Memory B cell (primary cell): ENCODE measurements around the gene SLC7A4.
"Not testable (repeated sequence)": the region's sequence is repeated elsewhere in the genome, so short reads cannot be mapped to it uniquely, and the experiment has no call there.

Experiments
- ATAC-seq: fragments of 150-1000 bp; cut with Tn5 transposase; 2 replicates; pipeline ENCODE4 v1.10.0; 2021; ENCODE audit warnings: low read depth, mild to moderate bottlenecking, moderate library complexity
- DNase-seq, 2 donors: peaks; one replicate each; pipeline ENCODE4 v3.0.0; 2022; ENCODE audit warnings: low spot score in 2 of 2
- H3K27ac Mint-ChIP-seq: one replicate; pipeline ENCODE4 v1.8.0; 2022; ENCODE audit warnings: mild to moderate bottlenecking, moderate library complexity, mixed read lengths
- H3K27me3 Mint-ChIP-seq: one replicate; pipeline ENCODE4 v1.8.0; 2022; ENCODE audit warnings: mixed read lengths
- H3K36me3 Mint-ChIP-seq: one replicate; pipeline ENCODE4 v1.8.0; 2022; ENCODE audit warnings: mild to moderate bottlenecking, mixed read lengths
- H3K4me1 Mint-ChIP-seq: one replicate; pipeline ENCODE4 v1.8.0; 2022; ENCODE audit warnings: mixed read lengths
- H3K4me3 Mint-ChIP-seq: one replicate; pipeline ENCODE4 v1.8.0; 2022; ENCODE audit warnings: mild to moderate bottlenecking, moderate library complexity, mixed read lengths
- H3K9me3 Mint-ChIP-seq: one replicate; pipeline ENCODE4 v1.8.0; 2022; ENCODE audit warnings: mixed read lengths

Gene SLC7A4

DNA sequence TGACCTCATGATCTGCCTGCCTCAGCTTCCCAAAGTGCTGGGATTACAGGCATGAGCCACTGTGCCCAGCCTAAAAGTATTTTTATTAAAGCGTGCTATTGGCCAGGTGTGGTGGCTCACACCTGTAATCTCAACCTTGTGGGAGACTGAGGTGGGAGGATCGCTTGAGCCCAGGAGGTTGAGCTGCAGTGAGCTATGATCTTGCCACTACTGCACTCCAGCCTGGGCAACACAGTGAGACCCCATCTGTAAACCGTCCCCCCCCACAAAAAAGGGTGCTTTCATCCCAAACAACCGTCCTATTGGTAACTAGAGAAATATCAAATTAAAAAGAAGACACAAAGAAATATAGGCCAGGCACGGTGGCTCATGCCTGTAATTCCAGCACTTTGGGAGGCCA lies 6.8 kb upstream of the SLC7A4 start:
- H3K9me3 Mint-ChIP-seq, DNase-seq, H3K27ac Mint-ChIP-seq, H3K4me3 Mint-ChIP-seq, H3K36me3 Mint-ChIP-seq, ATAC-seq, H3K4me1 Mint-ChIP-seq: not testable (repeated sequence)
- H3K27me3 Mint-ChIP-seq = peaks cover 14% of the 10 kb centered on the region

DNA sequence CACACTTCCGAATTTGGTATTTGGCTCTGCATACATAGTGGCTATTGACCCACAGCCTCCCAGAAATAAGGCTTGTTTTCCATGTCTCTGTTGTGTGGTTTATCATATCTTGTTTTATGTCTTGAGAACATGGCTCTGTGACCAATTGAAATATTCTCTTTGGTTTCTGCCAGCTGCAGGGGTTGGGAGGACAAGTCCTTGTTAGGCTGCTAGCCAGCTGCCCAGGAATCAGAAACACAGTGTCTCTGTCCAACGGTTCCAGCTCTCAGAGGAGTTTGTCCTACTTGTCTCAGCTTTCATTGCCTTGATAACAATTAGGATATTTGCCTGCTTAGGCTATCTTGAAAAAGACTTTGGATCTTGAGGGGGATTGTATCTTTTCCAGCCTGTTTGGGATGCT lies 6.0 kb upstream of the SLC7A4 start:
- no peak for ATAC-seq
- no peak overlapping the region for H3K27ac Mint-ChIP-seq
- no peak for DNase-seq

DNA sequence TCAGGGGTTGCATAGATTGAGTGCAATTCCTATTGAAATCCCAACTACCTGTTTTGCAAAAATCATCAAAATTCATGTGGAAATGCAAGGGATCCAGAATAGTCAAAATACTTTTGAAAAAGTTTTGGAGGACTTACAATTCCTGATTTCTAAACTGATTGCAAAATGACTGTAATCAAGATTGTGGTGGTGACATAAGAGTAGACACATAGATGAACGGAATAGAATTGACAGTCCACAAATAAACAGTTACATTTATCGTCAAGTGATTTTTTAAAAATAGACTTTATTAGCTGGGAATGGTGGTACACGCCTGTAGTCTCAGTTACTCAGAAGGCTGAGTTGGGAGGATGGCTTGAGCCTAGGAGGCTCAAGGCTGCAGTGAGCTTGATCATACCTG lies 2.6 kb upstream of the SLC7A4 start:
- no peak overlapping the region for H3K27ac Mint-ChIP-seq
- no peak overlapping the region for H3K4me3 Mint-ChIP-seq
- ATAC-seq (no peak), DNase-seq (no peak)
- no peaks in the 10 kb centered on the region for H3K9me3 Mint-ChIP-seq
- no peaks in the 10 kb centered on the region for H3K36me3 Mint-ChIP-seq
- H3K4me1 Mint-ChIP-seq = no peaks in the 10 kb centered on the region
- peaks cover 18% of the 10 kb centered on the region for H3K27me3 Mint-ChIP-seq

More for the DNA sequence above, 6.0 kb upstream of the SLC7A4 start:
- H3K36me3 Mint-ChIP-seq = no peaks in the 10 kb centered on the region
- H3K27me3 Mint-ChIP-seq = peaks cover 14% of the 10 kb centered on the region
- H3K4me1 Mint-ChIP-seq = peaks cover 5% of the 10 kb centered on the region
- no peaks in the 10 kb centered on the region for H3K9me3 Mint-ChIP-seq
- H3K4me3 Mint-ChIP-seq = no peak overlapping the region

DNA sequence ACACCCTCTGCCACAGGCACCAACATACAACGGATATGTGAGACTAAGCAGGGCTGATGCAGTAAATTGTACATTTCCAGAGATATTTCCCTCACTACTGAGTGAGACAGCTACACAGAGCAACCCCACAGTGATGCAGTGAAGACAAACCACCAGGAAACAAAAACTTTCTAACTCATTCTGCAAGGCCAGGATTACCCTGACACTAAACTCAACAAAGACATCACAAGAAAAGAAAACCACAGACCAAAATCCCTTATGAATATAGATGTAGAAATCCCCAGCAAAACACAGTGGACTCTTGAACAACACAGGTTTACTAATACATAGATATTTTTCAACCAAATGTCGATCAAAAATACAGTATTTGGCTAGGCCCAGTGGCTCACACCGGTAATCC lies 1.5 kb upstream of the SLC7A4 start:
- Mint-ChIP-seq H3K27me3 (peaks cover 22% of the 10 kb centered on the region), H3K27ac (no peak overlapping the region), H3K4me1 (no peaks in the 10 kb centered on the region), H3K9me3 (no peaks in the 10 kb centered on the region), H3K36me3 (no peaks in the 10 kb centered on the region), H3K4me3 (no peak overlapping the region)
- DNase-seq (no peak), ATAC-seq (no peak)

DNA sequence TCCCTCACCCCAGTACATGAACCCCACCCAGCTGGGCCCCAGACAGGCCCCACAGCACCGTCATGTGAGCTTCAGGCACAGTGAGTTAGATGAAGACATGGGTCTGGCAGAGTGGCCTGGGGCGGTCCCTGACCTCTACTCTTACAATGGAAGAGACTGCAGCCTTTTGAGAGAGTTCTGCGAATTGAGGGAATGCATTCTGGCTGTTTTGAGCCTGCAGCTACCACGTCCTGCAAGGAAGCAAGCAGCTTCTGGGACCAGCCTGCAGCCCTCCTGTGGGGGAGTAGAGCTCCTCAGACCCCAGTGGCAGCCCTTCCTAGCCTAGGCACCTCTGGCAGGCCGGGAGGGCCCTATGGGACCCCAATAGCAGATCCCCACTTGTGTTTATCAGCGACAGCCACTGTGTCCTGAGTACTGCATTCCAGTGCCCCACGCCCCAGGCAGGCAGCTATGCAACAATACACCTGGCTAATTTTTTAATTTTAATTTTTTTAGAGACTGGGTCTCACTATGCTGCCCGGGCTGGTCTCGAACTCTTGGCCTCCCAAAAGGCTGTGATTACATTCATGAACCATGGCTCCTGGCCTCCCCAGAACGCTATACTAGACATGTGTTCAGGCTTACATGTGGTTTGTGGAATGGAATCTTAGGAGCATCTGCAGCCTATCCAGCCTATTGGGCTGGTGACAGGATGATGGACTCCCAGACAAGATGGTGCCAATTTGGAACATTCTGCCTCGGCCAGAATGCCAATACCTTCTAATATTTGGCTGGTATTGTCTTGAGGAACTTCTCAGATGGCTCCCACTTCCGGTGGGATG lies 717 bp upstream of the SLC7A4 start:
- H3K27me3 Mint-ChIP-seq = peaks cover 22% of the 10 kb centered on the region

DNA sequence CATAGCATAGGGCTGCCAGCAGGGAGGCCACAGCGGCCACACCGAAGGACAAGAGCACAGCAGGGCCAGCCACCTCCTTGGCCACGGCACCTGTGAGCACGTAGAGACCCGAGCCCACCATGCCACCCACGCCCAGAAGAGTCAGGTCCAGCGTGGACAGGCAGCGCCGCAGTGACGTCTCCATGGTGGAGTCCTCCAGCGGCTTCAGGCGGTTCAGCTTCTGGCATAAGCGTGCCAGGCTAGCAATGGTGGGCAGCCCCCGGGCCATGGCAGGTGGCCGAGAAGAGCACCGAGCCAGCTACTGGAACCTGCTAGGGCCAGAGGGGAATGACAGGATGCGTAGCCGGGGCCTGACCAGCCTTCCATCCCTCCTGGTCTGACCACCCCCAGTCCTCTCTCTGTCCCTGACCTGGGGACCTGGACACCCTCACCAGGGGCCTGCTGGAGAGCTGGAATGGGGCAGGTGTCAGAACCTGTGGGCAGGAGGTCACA lies 770 bp downstream of the SLC7A4 start:
- no peaks in the 10 kb centered on the region for H3K9me3 Mint-ChIP-seq
- H3K36me3 Mint-ChIP-seq = no peaks in the 10 kb centered on the region
- no peak for DNase-seq
- H3K4me1 Mint-ChIP-seq = no peaks in the 10 kb centered on the region
- peak overlapping the region; percentile 9 for H3K4me3 Mint-ChIP-seq
- no peak for ATAC-seq
- H3K27me3 Mint-ChIP-seq = peaks cover 26% of the 10 kb centered on the region
- no peak overlapping the region for H3K27ac Mint-ChIP-seq

More for the DNA sequence above, 717 bp upstream of the SLC7A4 start:
- Mint-ChIP-seq H3K4me3 (no peak overlapping the region), H3K4me1 (no peaks in the 10 kb centered on the region), H3K27ac (no peak overlapping the region), H3K9me3 (no peaks in the 10 kb centered on the region), H3K36me3 (no peaks in the 10 kb centered on the region)
- DNase-seq (no peak), ATAC-seq (no peak)

DNA sequence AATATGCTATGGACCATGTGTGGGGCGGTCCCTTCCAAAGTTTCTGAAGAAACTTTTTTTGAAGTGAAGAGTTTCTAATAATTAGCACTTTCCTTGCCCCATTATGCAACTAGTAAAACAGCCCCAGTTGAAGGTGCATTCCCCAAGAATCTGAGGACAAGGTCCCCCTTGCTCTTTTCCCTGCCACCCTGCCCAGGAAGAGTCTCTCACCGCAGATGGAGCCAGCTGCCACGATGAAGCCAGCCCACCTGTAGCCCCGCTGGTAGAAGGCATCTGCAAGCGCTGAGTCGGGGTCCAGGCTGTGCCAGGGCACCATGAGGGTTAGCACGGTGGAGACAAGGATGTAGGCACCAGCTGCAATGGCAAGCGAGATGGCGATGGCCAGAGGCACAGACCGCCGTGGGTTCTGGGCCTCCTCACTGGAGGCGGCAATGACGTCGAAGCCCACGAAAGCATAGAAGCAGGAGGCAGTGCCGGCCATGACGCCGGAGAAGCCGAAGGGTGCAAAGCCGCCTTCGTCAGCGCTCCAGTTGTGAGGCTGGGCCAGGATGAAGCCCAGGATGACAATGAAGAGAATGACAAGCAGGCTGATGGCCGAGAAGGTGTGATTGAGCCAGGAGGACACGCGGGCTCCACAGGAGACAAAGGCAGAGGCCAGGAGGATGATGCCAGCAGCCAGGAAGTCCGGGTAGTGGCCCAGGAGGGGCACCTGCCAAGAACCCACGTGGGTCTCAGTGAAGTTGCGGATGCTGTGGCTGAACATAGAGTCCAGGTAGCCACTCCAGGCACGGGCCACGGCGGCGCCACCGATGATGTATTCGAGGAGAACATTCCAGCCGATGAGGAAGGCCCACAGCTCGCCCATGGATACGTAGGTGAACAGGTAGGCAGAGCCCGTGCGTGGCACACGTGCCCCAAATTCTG lies 1.5 kb downstream of the SLC7A4 start:
- DNase-seq (no peak), ATAC-seq (no peak)
- H3K27me3 Mint-ChIP-seq = peaks cover 26% of the 10 kb centered on the region
- H3K4me1 Mint-ChIP-seq = no peaks in the 10 kb centered on the region
- H3K36me3 Mint-ChIP-seq = no peaks in the 10 kb centered on the region
- H3K9me3 Mint-ChIP-seq = no peaks in the 10 kb centered on the region
- H3K4me3 Mint-ChIP-seq = no peak overlapping the region
- no peak overlapping the region for H3K27ac Mint-ChIP-seq

DNA sequence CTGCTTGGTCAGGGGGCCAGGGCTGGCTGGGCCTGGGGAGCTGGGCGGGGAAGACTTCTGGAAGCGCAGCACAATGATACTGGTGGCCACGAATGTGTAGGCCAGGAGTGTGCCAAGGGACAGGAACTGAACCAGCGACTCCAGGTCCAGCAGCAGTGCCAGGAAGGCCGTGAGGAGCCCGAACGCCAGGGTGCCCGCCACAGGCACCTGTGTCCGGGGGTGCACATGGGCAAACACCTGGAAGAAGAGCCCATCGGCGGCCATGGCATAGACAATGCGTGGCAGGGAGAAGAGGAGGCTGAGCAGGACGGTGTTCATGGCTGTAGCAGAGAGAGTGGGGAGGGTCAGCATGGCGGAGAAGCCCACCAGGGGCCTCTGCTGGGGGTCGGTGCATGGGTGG lies 2.3 kb downstream of the SLC7A4 start:
- ATAC-seq = no peak
- Mint-ChIP-seq H3K4me3 (no peak overlapping the region), H3K27ac (no peak overlapping the region), H3K27me3 (peaks cover 26% of the 10 kb centered on the region), H3K9me3 (no peaks in the 10 kb centered on the region), H3K4me1 (peaks cover 3% of the 10 kb centered on the region), H3K36me3 (no peaks in the 10 kb centered on the region)
- DNase-seq = no peak

DNA sequence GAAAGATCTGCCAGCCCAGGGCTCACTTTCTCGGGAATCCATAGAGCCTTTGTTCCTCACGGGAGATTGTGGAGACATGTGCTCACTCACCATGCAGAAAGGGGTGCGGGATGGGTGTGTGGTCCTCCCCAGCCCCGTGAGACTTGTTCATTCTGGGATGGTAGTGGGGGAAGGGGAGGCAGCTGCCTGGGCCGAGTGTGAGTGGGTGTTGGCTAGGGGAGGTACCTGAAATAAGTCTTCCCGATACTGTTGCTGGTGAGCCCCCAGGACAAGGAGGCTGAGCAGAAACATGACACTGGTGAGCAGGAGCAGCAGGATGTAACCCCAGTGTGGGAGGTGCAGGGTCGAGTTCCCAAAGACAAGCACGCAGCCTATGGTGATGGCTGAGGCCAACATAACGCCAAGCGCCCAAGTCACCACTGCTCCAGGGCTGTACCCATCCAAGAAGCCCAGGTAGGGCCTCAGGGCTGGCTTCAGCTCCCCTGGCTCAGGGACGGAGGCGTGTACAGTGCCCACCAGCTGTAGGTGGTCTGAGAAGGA lies 2.8 kb downstream of the SLC7A4 start:
- H3K4me1 Mint-ChIP-seq = peaks cover 3% of the 10 kb centered on the region
- H3K36me3 Mint-ChIP-seq = no peaks in the 10 kb centered on the region
- H3K9me3 Mint-ChIP-seq = no peaks in the 10 kb centered on the region
- peaks cover 26% of the 10 kb centered on the region for H3K27me3 Mint-ChIP-seq
- ATAC-seq (no peak), DNase-seq (no peak)
- H3K4me3 Mint-ChIP-seq = no peak overlapping the region
- no peak overlapping the region for H3K27ac Mint-ChIP-seq

DNA sequence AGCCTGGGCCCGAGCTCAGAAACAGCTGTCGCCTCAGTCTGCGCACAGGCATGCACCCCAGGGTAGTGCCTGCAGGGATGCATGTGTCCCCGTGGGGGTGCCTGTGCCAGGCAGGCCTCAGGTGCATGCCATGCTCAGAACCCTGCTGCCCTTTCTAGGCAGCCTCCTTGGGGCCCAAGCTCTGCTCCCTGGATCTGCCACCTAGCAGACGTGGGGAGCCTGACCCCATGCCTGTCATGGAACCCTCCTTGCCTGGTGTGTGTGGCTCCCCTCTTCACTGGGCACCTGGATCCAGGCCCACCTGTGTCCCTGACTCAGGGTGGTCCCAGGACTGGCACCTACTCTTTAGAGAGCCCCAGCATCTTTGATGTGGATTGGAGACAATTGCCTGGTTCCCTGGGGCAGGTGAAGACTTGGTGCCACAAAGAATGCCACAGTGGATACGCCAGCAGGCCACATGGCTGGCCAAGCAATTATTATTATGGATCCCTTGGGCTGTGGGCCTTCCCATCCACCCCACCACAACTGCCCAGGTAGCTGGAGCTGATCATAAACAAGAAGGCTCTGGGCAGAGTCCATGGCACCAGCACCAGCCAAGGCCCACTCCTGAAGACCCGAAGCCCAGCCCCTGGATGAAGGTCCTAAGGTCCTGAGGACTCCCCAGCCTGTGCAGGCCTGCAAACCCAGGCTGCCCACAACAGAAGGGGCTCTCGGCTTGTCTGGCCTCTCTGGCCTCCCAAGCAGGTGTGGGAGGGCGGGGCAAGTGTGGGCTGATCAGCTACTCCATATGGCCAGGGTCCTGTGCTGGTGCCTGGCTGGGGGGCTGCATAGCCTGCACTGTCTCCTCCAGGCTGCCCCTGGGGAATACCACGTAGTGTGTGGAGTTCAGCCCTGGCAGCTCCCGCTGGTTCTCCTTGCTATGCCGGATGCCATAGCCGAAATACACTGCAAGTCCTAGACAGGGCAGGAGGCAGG lies 3.8 kb downstream of the SLC7A4 start:
- Mint-ChIP-seq H3K9me3 (no peaks in the 10 kb centered on the region), H3K4me3 (no peak overlapping the region), H3K36me3 (no peaks in the 10 kb centered on the region), H3K4me1 (peaks cover 3% of the 10 kb centered on the region), H3K27me3 (peaks cover 23% of the 10 kb centered on the region), H3K27ac (no peak overlapping the region)
- DNase-seq (no peak), ATAC-seq (no peak)

DNA sequence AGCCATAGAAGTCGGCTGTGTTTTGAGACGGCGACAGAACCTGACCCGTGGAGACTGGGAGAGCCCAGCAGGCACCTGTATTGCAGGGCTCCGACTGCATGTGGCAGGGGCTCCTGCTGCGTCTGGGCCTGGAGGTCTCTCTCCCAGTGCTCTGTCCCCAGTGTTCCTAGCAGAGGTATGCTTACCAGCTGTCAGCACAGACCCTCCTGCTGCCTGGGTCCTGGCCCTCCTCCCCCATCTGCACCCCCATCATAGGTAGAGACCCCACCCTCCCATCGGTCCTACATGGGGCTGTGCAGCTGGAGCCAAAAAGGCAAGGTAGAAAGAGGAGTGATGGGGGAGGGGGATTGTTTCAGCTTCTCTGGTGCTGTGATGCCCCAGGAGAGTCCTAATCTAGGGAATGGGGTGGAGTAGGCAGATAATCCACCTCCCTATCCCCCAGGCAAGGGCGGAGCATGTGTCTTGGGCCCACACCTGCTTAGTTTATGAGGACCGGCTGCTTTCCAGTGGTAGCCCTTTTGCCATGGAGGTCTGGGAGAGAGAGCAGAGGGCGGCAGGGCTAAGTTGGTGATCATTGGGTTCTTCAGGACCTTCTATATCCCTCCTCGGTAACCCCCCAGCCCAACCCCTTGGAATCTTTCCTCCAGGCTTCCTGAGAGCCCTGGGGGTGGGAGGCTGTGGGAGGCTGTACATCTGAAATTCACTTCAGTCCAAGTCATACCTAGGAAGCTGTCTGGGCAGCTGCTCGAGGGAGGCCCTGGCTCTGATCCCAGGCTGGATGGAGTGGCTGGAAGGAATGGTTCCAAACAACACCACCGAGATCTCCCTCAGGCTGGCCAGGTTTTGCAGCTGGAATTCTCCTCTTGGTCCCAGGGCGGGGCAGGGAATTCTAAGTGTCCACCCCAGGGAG lies 5.3 kb downstream of the SLC7A4 start:
- Mint-ChIP-seq H3K27me3 (peaks cover 23% of the 10 kb centered on the region), H3K9me3 (no peaks in the 10 kb centered on the region), H3K4me1 (peaks cover 3% of the 10 kb centered on the region), H3K4me3 (no peak overlapping the region), H3K36me3 (no peaks in the 10 kb centered on the region), H3K27ac (no peak overlapping the region)
- ATAC-seq (no peak), DNase-seq (no peak)
